ENCODE results near the gene NOS1AP. TPM values are rescaled to one million over a fixed set of nuclear protein-coding genes. Genes with fewer than 3 reads are reported as not detected.
A peak's percentile ranks its signal among the peaks of the same experiment; 100 is the strongest.

The NOS1AP gene
- total and polyA plus RNA-seq, 9 of the 15 experiments (the other 6 are each of a cell fraction or from before 2014, with no cell fraction given) = 0.07 to 1.5 (median 0.22) TPM

- no peak for TF ChIP-seq CHAMP1 (IDR thresholded peaks at IDR 0.05)
- no peak for TF ChIP-seq HIVEP1 (CRISPR knock-in tag; IDR thresholded peaks at IDR 0.05)
- no peak for TF ChIP-seq RBBP5 (IDR thresholded peaks at IDR 0.05; ENCODE audit: borderline replicate concordance, insufficient read depth, low read length, poor library complexity, severe bottlenecking)
- peak; percentile 31 for TF ChIP-seq MEIS2 (IDR thresholded peaks at IDR 0.05; ENCODE audit: partially characterized antibody)
- TF ChIP-seq DIDO1 (tag; IDR thresholded peaks at IDR 0.05; ENCODE audit: low read depth) = no peak
- TF ChIP-seq ZNF311 (CRISPR knock-in tag; IDR thresholded peaks at IDR 0.05) = no peak
- TF ChIP-seq ZNF174 (CRISPR knock-in tag; IDR thresholded peaks at IDR 0.05) = no peak
- no peak for TF ChIP-seq FOXO4 (CRISPR knock-in tag; IDR thresholded peaks at IDR 0.05)
- TF ChIP-seq PBX2 (CRISPR knock-in tag; IDR thresholded peaks at IDR 0.05; ENCODE audit: low read depth) = no peak
- TF ChIP-seq PBX2 (tag; conservative IDR thresholded peaks at IDR 0.05; ENCODE audit: low read depth) = no peak
- peak in 1 of 2 experiments; percentile 54; a peak in 1 of 4 replicates for TF ChIP-seq TEAD1 (CRISPR knock-in tag; IDR thresholded peaks at IDR 0.05)
- peak in 1 of 2 experiments; percentile 19; a peak in 1 of 4 replicates for TF ChIP-seq KDM1A (IDR thresholded peaks at IDR 0.05)
- no peak for TF ChIP-seq MAFF (IDR thresholded peaks at IDR 0.05; ENCODE audit: low read length)
- TF ChIP-seq ATF1 (CRISPR knock-in tag; IDR thresholded peaks at IDR 0.05) = no peak
- 0 out of 2 replicates have a peak, but pooled peaks have one; percentile 19 for TF ChIP-seq ATF1 (tag; IDR thresholded peaks at IDR 0.05)
- TF ChIP-seq SNIP1 (IDR thresholded peaks at IDR 0.05; ENCODE audit: low read depth) = no peak
- no peak for TF ChIP-seq SLC30A9 (CRISPR knock-in tag; IDR thresholded peaks at IDR 0.05)
- peak in 1 of 2 experiments; percentile 46; a peak in 1 of 4 replicates for TF ChIP-seq FOXA3 (CRISPR knock-in tag; conservative IDR thresholded peaks at IDR 0.05 in 1 of 2, IDR thresholded peaks at IDR 0.05 in 1 of 2)
Observed at GRCh38 chr1:162151900-162152829, 82.7 kb downstream of the NOS1AP start (continued).
